NCI-H1092 treated with DMSO at 0.1 percent for 48 hours (cell line): ENCODE data around the gene NHLRC2.

Experiments
- DNase-seq: peaks from one replicate; lab custom pipeline; 2025; lab: John Stamatoyannopoulos, UW

The NHLRC2 gene

DNA sequence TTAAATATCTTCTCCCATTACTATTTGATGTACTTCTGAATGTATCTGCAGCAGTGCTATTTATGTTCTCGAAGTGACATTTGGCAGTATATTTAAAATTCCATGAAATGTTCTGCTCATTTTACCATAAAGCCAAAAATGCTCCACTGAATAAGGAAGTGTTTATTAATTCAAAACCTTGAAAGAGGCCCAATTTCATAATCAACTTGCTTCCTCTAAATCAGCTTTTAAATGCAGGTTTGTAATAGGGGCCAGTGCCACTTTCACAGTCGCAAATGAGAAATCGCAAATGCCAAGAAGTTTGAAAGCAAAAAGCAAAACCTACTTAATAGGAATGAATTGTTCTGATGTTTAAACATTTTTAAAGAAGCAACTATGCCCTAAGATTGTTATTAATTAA lies 11.4 kb downstream of the NHLRC2 start:
- no peak for DNase-seq

- no peak for DNase-seq
These were observed 12.3 kb downstream of the NHLRC2 start for GRCh38 chr10:113866551-113867394.

DNA sequence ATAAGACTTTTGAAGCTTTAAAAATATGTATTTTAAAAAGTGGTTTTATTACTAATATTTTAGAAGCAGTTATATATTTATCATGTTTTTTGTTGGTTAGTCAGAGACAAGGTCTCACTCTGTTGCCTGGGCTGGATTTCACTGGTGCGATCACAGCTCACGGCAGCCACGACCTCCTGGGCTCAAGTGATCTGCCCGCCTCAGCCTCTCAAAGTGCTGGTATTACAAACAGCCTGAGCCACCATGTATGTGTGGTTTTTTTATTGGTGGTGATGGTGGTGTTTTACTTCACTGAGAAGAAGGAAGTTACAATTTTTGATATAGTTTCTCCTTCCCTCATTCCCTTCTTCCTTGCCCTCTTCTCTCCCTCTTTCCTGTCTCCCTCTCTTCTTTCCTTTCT lies 13.4 kb downstream of the NHLRC2 start:
- no peak for DNase-seq

- DNase-seq, result no peak
These were observed 15.3 kb downstream of the NHLRC2 start for GRCh38 chr10:113869789-113870188.

GRCh38 chr10:113872139-113873030 lies 17.9 kb downstream of the NHLRC2 start:
- DNase-seq, result no peak

DNA sequence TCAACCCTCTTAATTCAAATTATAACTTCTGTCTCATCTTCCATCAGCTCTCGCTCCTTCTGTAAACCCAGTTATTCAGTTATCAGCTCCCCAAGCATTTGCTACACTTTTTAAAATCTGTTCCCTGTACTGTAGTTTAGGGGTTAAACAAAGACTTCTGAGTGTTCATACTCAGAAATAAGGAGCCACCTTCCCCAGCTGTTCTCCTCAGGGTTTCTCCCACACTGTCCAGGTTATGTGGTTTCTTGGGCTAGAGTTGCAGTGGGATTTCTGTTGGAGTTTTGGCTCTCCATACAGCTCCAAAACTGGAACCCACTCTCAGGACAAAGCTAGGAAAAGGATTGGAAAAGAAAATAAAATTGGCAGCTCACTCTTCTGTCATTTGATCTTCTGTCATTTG lies 20.8 kb downstream of the NHLRC2 start:
- no peak for DNase-seq

GRCh38 chr10:113876461-113876860 lies 22.0 kb downstream of the NHLRC2 start:
- DNase-seq, result no peak

- DNase-seq, result no peak
These were observed 25.2 kb downstream of the NHLRC2 start for GRCh38 chr10:113879691-113880090.

GRCh38 chr10:113880236-113880635 lies 25.8 kb downstream of the NHLRC2 start:
- DNase-seq, result no peak

GRCh38 chr10:113882240-113882639 lies 27.8 kb downstream of the NHLRC2 start:
- DNase-seq, result no peak

- DNase-seq, result no peak
These were observed 35.5 kb downstream of the NHLRC2 start for GRCh38 chr10:113889911-113890310.

DNA sequence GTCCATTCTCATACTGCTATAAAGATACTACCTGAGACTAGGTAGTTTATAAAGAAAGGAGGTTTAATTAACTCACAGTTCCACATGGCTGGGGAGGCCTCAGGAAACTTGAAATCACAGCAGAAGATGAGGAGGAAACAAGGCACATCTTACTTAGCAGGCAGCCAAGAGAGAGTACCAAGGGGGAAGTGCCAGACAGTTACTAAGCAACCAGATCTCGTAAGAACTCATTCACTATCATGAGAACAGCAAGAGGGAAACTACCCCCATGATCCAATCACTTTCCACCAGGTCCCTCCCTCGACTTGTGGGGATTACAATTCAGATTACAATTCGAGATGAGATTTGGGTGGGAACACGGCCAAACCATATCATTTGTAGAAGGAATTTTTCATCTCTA lies 36.3 kb downstream of the NHLRC2 start:
- no peak for DNase-seq

- DNase-seq, result no peak
These were observed 37.0 kb downstream of the NHLRC2 start for GRCh38 chr10:113891476-113891875.

DNA sequence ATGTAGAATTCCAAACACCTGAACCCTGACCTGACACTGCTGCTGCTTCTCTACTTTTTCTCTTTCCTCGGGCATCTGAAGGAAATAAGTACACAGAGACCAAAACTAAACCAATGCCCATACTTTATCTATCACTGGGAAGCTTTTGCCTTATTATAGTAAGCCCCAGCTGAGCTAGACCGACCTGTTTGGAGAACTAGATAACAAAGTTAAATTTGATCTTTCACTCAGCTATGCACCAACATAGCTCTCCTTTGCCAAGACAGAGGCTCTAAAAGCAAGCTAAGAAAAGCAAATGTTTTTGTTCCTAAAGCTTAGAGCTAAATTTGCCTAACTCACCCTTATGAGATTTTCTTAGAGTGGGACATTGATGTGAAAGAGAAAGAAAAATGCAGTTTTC lies 39.1 kb downstream of the NHLRC2 start:
- no peak for DNase-seq

GRCh38 chr10:113894581-113894980 lies 40.1 kb downstream of the NHLRC2 start:
- no peak for DNase-seq

DNA sequence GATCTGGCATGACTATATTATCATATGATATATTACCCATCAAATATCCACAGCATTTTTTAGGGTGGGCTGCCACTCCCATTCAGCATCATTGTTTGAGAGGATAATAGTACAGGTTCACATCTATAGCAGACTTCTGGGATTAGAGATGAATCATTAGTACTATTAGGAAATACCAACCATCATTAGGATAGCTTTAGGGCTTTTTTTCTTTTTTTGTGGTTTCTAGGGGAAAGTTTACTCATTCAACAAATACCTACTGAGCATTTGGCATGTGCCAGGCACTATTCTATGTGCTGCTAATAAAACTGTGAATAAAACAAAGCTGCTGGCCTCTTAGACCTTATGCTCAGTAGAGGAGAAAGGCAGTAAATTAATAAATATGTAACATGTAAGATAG lies 40.6 kb downstream of the NHLRC2 start:
- DNase-seq, result no peak

GRCh38 chr10:113897693-113898618 lies 43.5 kb downstream of the NHLRC2 start:
- DNase-seq, result no peak

GRCh38 chr10:113899952-113900598 lies 45.6 kb downstream of the NHLRC2 start:
- no peak for DNase-seq

DNA sequence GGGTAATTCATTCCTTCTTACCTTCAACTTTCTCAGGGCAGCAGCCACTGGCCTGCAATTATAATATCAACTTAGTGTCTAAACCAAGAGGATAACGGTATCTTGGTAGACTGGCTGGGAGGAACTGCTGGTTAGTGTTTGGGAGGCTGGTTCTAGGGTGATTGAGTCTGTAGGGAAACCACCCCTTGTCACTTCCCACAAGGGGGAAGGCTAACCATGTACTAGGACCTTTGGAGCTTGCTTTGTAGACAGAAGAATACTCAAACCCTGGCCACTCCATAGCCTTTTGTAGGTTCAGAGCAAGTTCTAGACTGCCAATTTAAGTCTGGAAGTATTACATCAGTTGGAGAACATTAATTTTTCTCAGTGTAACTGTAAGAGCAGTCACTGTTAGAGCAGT lies 51.3 kb downstream of the NHLRC2 start:
- DNase-seq, result no peak

DNA sequence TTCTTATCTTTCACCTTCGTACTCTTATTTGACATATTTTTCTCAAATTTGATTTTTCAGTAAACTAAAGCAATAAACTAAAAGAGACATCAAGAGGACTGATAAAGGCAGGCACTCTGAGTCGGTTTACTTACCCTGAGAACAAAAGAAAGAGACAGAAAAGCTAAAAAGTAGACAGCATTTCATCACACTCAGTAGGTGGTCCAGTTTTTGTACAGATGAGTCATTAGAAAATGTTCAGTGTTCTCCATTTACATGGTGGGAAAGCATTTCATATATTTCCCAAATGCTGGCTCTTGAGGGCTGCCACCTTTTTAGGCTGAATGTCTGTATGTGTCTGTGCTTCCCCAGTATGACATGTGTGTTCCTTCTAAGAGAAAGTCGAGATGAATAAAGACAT lies 52.7 kb downstream of the NHLRC2 start:
- no peak for DNase-seq

- DNase-seq, result no peak
These were observed 53.8 kb downstream of the NHLRC2 start for GRCh38 chr10:113908236-113908635.

DNA sequence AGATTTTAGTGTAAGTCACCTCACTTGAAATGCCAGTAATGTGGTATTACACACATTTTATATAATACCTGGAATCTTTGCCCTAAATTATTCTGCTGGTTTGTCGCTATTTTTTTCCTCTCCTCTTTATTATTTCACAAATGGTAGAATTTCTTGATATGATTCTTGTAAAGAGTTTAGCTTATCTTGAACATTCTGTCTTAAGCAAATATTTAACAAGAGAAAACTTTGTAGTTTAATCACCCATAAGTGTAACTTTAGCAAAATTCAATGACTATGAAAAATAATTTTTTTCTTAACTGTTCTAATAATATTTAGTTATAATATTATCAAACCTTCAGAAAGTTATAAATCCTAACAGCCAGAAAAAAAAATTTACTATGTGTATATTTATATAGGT lies 56.7 kb downstream of the NHLRC2 start:
- DNase-seq, result no peak
